Duodenal mucosa (tissue), 2 donors: ENCODE data around the gene PLXNA2.

Source experiments
- H3K27ac ChIP-seq: one replicate; pipeline ENCODE4 v1.7.0; 2013; ENCODE audit warnings: low read depth, low read length
- H3K27me3 ChIP-seq, 2 donors: one replicate each; pipeline ENCODE4 v1.7.0; 2013; ENCODE audit warnings: low read length in 2 of 2, control low read depth in 1 of 2; ENCODE audit not compliant: insufficient read depth in 2 of 2, control insufficient read depth in 1 of 2
- H3K36me3 ChIP-seq, 2 donors: one replicate each; pipeline ENCODE4 v1.7.0; 2013; ENCODE audit warnings: low read length in 2 of 2, control low read depth in 1 of 2; ENCODE audit not compliant: insufficient read depth in 2 of 2, control insufficient read depth in 1 of 2
- H3K4me1 ChIP-seq, 2 donors: one replicate each; pipeline ENCODE4 v1.7.0; 2013; ENCODE audit warnings: low read length in 2 of 2, control low read depth in 1 of 2; ENCODE audit not compliant: insufficient read depth in 2 of 2, control insufficient read depth in 1 of 2
- H3K4me3 ChIP-seq, 2 donors: one replicate each; pipeline ENCODE4 v1.7.0; 2013; ENCODE audit warnings: low read length in 2 of 2, low read depth in 1 of 2
- H3K9ac ChIP-seq, 2 donors: one replicate each; pipeline ENCODE4 v1.7.0; 2013; ENCODE audit warnings: low read length in 2 of 2, low read depth in 1 of 2
- H3K9me3 ChIP-seq, 2 donors: one replicate each; pipeline ENCODE4 v1.7.0; 2013; ENCODE audit warnings: low read length in 2 of 2, control low read depth in 1 of 2; ENCODE audit not compliant: control insufficient read depth in 1 of 2

PLXNA2 gene

DNA sequence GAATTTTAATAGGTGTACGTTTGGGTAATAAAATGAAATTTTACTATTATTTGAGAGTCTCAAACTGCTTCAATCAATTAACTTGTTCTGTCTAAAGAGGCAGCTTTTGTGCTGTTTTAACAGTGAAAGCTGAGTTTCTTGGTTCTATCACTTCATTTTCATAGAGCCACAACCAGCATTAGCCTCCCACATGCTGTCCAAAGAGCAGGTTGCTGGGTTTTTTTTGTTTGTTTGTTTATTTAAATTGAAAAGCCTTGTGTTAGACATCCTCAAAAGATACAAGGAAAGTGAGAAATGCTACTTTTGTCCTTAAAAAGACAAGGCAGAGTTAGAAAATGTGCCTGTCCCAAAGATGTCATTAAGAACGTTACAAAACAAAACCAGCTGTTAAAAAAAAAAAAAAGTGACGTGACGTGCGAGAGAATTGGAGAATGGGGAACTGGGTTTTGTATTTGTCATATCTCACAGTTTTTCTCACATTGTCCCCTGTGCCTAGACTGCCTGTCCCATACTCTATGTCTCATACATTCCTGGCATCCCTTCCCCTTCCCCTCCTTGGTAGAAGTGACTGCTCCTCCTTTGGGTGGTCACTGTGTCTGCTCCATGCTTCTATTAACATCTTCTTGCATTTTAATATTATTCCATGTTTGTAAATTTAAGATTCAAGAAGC is 270.2 kb downstream of the PLXNA2 start:
- no peaks in the 10 kb centered on the region for H3K9me3 ChIP-seq
- H3K36me3 ChIP-seq: no peaks in the 10 kb centered on the region
- H3K4me3 ChIP-seq: no peak overlapping the region
- H3K27ac ChIP-seq: no peak overlapping the region
- H3K4me1 ChIP-seq: no peaks in the 10 kb centered on the region
- H3K27me3 ChIP-seq: peaks cover 0 to 6% of the 10 kb centered on the region in 2 donors
- H3K9ac ChIP-seq: no peak overlapping the region

DNA sequence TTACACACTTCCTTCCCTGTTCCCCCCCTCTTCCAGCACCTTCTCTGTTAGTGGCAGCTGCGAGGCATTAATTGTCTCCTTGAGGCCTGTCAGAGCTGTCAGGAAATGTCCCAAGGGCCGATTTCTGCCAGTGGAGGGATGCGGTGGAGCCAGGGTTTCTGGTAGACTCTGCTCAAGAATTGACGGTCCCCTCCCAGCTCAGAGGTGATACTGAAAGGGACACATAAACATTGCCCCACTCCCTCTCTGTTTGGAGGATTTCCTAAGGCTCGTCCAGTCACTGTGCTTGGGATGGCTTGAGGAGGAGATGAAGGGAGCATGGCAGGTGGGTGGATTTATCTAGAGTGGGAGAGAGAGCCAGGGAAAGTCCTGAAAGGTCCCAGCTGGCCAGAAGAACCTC is 271.8 kb downstream of the PLXNA2 start:
- Histone ChIP-seq H3K27me3 (peaks cover 0 to 6% of the 10 kb centered on the region in 2 donors), H3K36me3 (no peaks in the 10 kb centered on the region), H3K27ac (no peak overlapping the region), H3K9me3 (no peaks in the 10 kb centered on the region), H3K4me1 (no peaks in the 10 kb centered on the region), H3K4me3 (no peak overlapping the region), H3K9ac (no peak overlapping the region)
